Body of pancreas (tissue), 4 donors: ENCODE measurements around the gene PSME2.

ENCODE experiments used
- CTCF ChIP-seq, 7 experiments: fragments of 450-650 bp in 4 of 7; fragments of 200-600 bp in 3 of 7; sonication (generic) in 3 of 7; IDR thresholded peaks; one replicate each; pipeline ENCODE4 v1.5.1; 2016 to 2019; ENCODE audit warnings: antibody characterized with exemption in 7 of 7
- POLR2A ChIP-seq, 3 donors: fragments of 450-650 bp; IDR thresholded peaks; one replicate each; pipeline ENCODE4 v1.6.1; 2016; ENCODE audit warnings: antibody characterized with exemption in 3 of 3, mild to moderate bottlenecking in 2 of 3

GRCh38 chr14:24095271-24096068 is 50.9 kb downstream of the PSME2 start:
- TF ChIP-seq CTCF (IDR thresholded peaks at IDR 0.05), result no peak
- TF ChIP-seq POLR2A (IDR thresholded peaks at IDR 0.05), result peak in 1 of 3 donors; percentile 32
